HG02798 (cell line): Measurements from ENCODE around the gene GJE1.
"Not testable (repeated sequence)": the region's sequence is repeated elsewhere in the genome, so short reads cannot be mapped to it uniquely, and the experiment has no call there.

Experiments
- ATAC-seq: cut with Tn5 transposase; IDR thresholded peaks from one replicate; pipeline ENCODE4 v1.9.1; 2021; ENCODE audit warnings: mild to moderate bottlenecking; ENCODE audit not compliant: unreplicated experiment, poor library complexity

Gene GJE1

GRCh38 chr6:142132625-142133024 is at the start of gene GJE1:
GJE1 (plus strand) TSS chr6:142132925; CDS start chr6:142133159, 234 bp downstream.
- ATAC-seq = no peak

- no peak for ATAC-seq
These were observed 44.5 kb upstream of the GJE1 start for GRCh38 chr6:142087950-142088857.

GRCh38 chr6:142088858-142089216 is 43.9 kb upstream of the GJE1 start:
- ATAC-seq = no peak

GRCh38 chr6:142104820-142105219 is 27.9 kb upstream of the GJE1 start:
- not testable (repeated sequence) for ATAC-seq

GRCh38 chr6:142110820-142111219 is 21.9 kb upstream of the GJE1 start:
- ATAC-seq = not testable (repeated sequence)

- no peak for ATAC-seq
These were observed 20.2 kb upstream of the GJE1 start for GRCh38 chr6:142112451-142113061.

GRCh38 chr6:142117366-142117765 is 15.4 kb upstream of the GJE1 start:
- no peak for ATAC-seq

GRCh38 chr6:142118328-142118727 is 14.4 kb upstream of the GJE1 start:
- ATAC-seq = no peak

- no peak for ATAC-seq
These were observed 13.8 kb upstream of the GJE1 start for GRCh38 chr6:142118925-142119324.

- ATAC-seq = no peak
These were observed 11.4 kb upstream of the GJE1 start for GRCh38 chr6:142121342-142121741.

- ATAC-seq = no peak
These were observed 1.9 kb upstream of the GJE1 start for GRCh38 chr6:142130814-142131213.

- no peak for ATAC-seq
These were observed 6.2 kb downstream of the GJE1 start for GRCh38 chr6:142138876-142139275.

- not testable (repeated sequence) for ATAC-seq
These were observed 8.8 kb downstream of the GJE1 start for GRCh38 chr6:142141531-142141930.

GRCh38 chr6:142146828-142147662 is 14.3 kb downstream of the GJE1 start, which contains the start of the genes NMBR and VTA1:
NMBR (minus strand) TSS chr6:142147122; CDS start chr6:142088658, 58,464 bp downstream.
VTA1 (plus strand) TSS chr6:142147263; CDS start chr6:142147288, 25 bp downstream.
- peak; percentile 100 for ATAC-seq

- no peak for ATAC-seq
These were observed 20.0 kb downstream of the GJE1 start for GRCh38 chr6:142152746-142153145.

- no peak for ATAC-seq
These were observed 20.5 kb downstream of the GJE1 start for GRCh38 chr6:142153196-142153595.

- no peak for ATAC-seq
These were observed 21.6 kb downstream of the GJE1 start for GRCh38 chr6:142154336-142154735.

- no peak for ATAC-seq
These were observed 22.4 kb downstream of the GJE1 start for GRCh38 chr6:142155091-142155490.

GRCh38 chr6:142155895-142156757 is 23.4 kb downstream of the GJE1 start:
- peak; percentile 48 for ATAC-seq

- not testable (repeated sequence) for ATAC-seq
These were observed 24.0 kb downstream of the GJE1 start for GRCh38 chr6:142156758-142157068.
